H9 (cell line): ENCODE data around the gene MICU2. TPM values are rescaled to one million over a fixed set of nuclear protein-coding genes. Genes with fewer than 3 reads are reported as not detected.

ENCODE experiments used
- DNase-seq: peaks from one replicate; pipeline ENCODE4 v3.0.0-alpha.2; 2017
- H2AFZ ChIP-seq: one replicate; pipeline ENCODE4 v1.6.1; 2013; ENCODE audit warnings: mild to moderate bottlenecking, low read length, control low read depth, moderate library complexity
- H2AK5ac ChIP-seq: 2 replicates; pipeline ENCODE4 v1.6.1; 2013; ENCODE audit warnings: low read length, control low read depth, mixed read lengths; ENCODE audit not compliant: insufficient read length
- H2BK120ac ChIP-seq: one replicate; pipeline ENCODE4 v1.6.1; 2013; ENCODE audit warnings: low read depth, mild to moderate bottlenecking, low read length, control low read depth, inconsistent platforms; ENCODE audit not compliant: poor library complexity, severe bottlenecking
- H2BK12ac ChIP-seq: 2 replicates; pipeline ENCODE4 v1.6.1; 2013; ENCODE audit warnings: low read length, control low read depth, mixed read lengths, low read depth; ENCODE audit not compliant: insufficient read length
- H2BK15ac ChIP-seq: 2 replicates; pipeline ENCODE4 v1.6.1; 2013; ENCODE audit warnings: low read depth, low read length, control low read depth
- H2BK20ac ChIP-seq: one replicate; pipeline ENCODE4 v1.6.1; 2013; ENCODE audit warnings: low read depth, mild to moderate bottlenecking, low read length, control low read depth, inconsistent platforms; ENCODE audit not compliant: poor library complexity, severe bottlenecking
- H2BK5ac ChIP-seq: 2 replicates; pipeline ENCODE4 v1.6.1; 2013; ENCODE audit warnings: low read length, control low read depth, mixed read lengths; ENCODE audit not compliant: insufficient read length
- H3K14ac ChIP-seq: 2 replicates; pipeline ENCODE4 v1.6.1; 2013; ENCODE audit warnings: low read length, control low read depth; ENCODE audit not compliant: insufficient read depth
- H3K18ac ChIP-seq: 2 replicates; pipeline ENCODE4 v1.6.1; 2013; ENCODE audit warnings: low read depth, mild to moderate bottlenecking, mixed read lengths, low read length, control low read depth; ENCODE audit not compliant: insufficient read length
- H3K23ac ChIP-seq: 2 replicates; pipeline ENCODE4 v1.6.1; 2013; ENCODE audit warnings: low read length, control low read depth, mixed read lengths, low read depth; ENCODE audit not compliant: insufficient read length
- H3K23me2 ChIP-seq: 2 replicates; pipeline ENCODE4 v1.6.1; 2013; ENCODE audit warnings: low read depth, mild to moderate bottlenecking, mixed read lengths, low read length, control low read depth; ENCODE audit not compliant: insufficient read length, poor library complexity, severe bottlenecking
- H3K27ac ChIP-seq: 2 replicates; pipeline ENCODE4 v1.5.1; 2013; ENCODE audit warnings: low read length, control low read depth, mixed read lengths, low read depth; ENCODE audit not compliant: insufficient read length
- H3K27me3 ChIP-seq: 2 replicates; pipeline ENCODE4 v1.6.1; 2013; ENCODE audit warnings: low read length, control low read depth, inconsistent platforms; ENCODE audit not compliant: insufficient read depth
- H3K4ac ChIP-seq: 2 replicates; pipeline ENCODE4 v1.6.1; 2013; ENCODE audit warnings: low read depth, mild to moderate bottlenecking, control low read depth, inconsistent platforms, low read length, moderate library complexity
- H3K4me1 ChIP-seq: 2 replicates; pipeline ENCODE4 v1.6.1; 2013; ENCODE audit warnings: low read length, control low read depth, inconsistent platforms; ENCODE audit not compliant: insufficient read depth
- H3K4me2 ChIP-seq: 2 replicates; pipeline ENCODE4 v1.6.1; 2013; ENCODE audit warnings: low read length, control low read depth, mixed read lengths; ENCODE audit not compliant: insufficient read length, insufficient read depth
- H3K56ac ChIP-seq: 2 replicates; pipeline ENCODE4 v1.6.1; 2013; ENCODE audit warnings: low read depth, mild to moderate bottlenecking, mixed read lengths, low read length, control low read depth; ENCODE audit not compliant: insufficient read length
- H3K79me1 ChIP-seq: 2 replicates; pipeline ENCODE4 v1.6.1; 2013; ENCODE audit warnings: low read depth, mild to moderate bottlenecking, moderate library complexity, low read length, control low read depth, inconsistent platforms; ENCODE audit not compliant: insufficient read depth, poor library complexity, severe bottlenecking
- H3K79me2 ChIP-seq: 2 replicates; pipeline ENCODE4 v1.6.1; 2013; ENCODE audit warnings: low read length, control low read depth, inconsistent platforms; ENCODE audit not compliant: insufficient read depth
- H3K9ac ChIP-seq: 2 replicates; pipeline ENCODE4 v1.6.1; 2013; ENCODE audit warnings: low read length, control low read depth, mixed read lengths; ENCODE audit not compliant: insufficient read length; ENCODE audit errors: extremely low read depth
- H3K9me3 ChIP-seq: one replicate; pipeline ENCODE4 v1.6.1; 2013; ENCODE audit warnings: low read depth, low read length, inconsistent platforms; ENCODE audit not compliant: control insufficient read depth
- H3T11ph ChIP-seq: one replicate; pipeline ENCODE4 v1.6.1; 2013; ENCODE audit warnings: mild to moderate bottlenecking, low read length, control low read depth, inconsistent platforms
- H4K20me1 ChIP-seq: one replicate; pipeline ENCODE4 v1.6.1; 2013; ENCODE audit not compliant: control insufficient read depth, insufficient read length, insufficient read depth
- H4K5ac ChIP-seq: 2 replicates; pipeline ENCODE4 v1.6.1; 2013; ENCODE audit warnings: low read depth, mild to moderate bottlenecking, mixed read lengths, low read length, control low read depth; ENCODE audit not compliant: insufficient read length
- H4K8ac ChIP-seq: replicated peaks from 2 replicates; pipeline ENCODE4 v1.6.1; 2013; ENCODE audit warnings: low read length, control low read depth, mixed read lengths, low read depth; ENCODE audit not compliant: insufficient read length
- H4K91ac ChIP-seq: 2 replicates; pipeline ENCODE4 v1.6.1; 2013; ENCODE audit warnings: low read depth, mild to moderate bottlenecking, moderate library complexity, mixed read lengths, low read length, control low read depth; ENCODE audit not compliant: insufficient read length
- H3K27ac Mint-ChIP-seq, 3 experiments: 2 replicates in 2 of 3; 3 replicates in 1 of 3; pipeline ENCODE4 v1.8.0; 2020 to 2021; ENCODE audit warnings: mixed read lengths in 3 of 3, mild to moderate bottlenecking in 1 of 3, moderate library complexity in 1 of 3
- H3K27me3 Mint-ChIP-seq: 2 replicates; pipeline ENCODE4 v1.8.0; 2021; ENCODE audit warnings: low read depth, mild to moderate bottlenecking, moderate library complexity, mixed read lengths
- H3K36me3 Mint-ChIP-seq, 3 experiments: 2 replicates in 2 of 3; 3 replicates in 1 of 3; pipeline ENCODE4 v1.8.0; 2020 to 2021; ENCODE audit warnings: low read depth in 3 of 3, mixed read lengths in 3 of 3; ENCODE audit not compliant: insufficient read depth in 1 of 3
- H3K4me1 Mint-ChIP-seq, 2 experiments: 2 replicates each; pipeline ENCODE4 v1.8.0; 2020; ENCODE audit warnings: mixed read lengths in 2 of 2
- H3K4me3 Mint-ChIP-seq, 2 experiments: 2 replicates in 1 of 2; 3 replicates in 1 of 2; pipeline ENCODE4 v1.8.0; 2020 to 2021; ENCODE audit warnings: mild to moderate bottlenecking in 2 of 2, mixed read lengths in 2 of 2, moderate library complexity in 1 of 2
- H3K9me3 Mint-ChIP-seq, 2 experiments: 2 replicates in 1 of 2; 3 replicates in 1 of 2; pipeline ENCODE4 v1.8.0; 2020; ENCODE audit warnings: mild to moderate bottlenecking in 2 of 2, mixed read lengths in 2 of 2, moderate library complexity in 1 of 2
- WGBS: extraction: QIAGEN DNeasy Blood & Tissue Kit; methylation state at CpG from one replicate; pipeline ENCODE4 v1.1.7; 2013; ENCODE audit warnings: missing lambda C conversion rate, low lambda C conversion rate, mixed read lengths; ENCODE audit not compliant: insufficient read length; ENCODE audit errors: extremely low coverage; 5-methylcytosine and 5-hydroxymethylcytosine counted together
- total RNA-seq: library from RNA; stranded (reverse); gene quantifications from 2 replicates; pipeline ENCODE4 v1.2.1, GENCODE V29; 2021
- TF ChIP-seq, protein P1 (sequence below): fragments of 200-600 bp; sonication (generic); conservative IDR thresholded peaks from 3 replicates; pipeline ENCODE4 v1.8.0; 2021; ENCODE audit warnings: antibody characterized with exemption, mild to moderate bottlenecking

MICU2 gene
- total RNA-seq, 1 experiment from 2014 or later, result 38.4 TPM

GRCh38 chr13:21458813-21459701, 144.9 kb downstream of the MICU2 start, which contains the start of gene ZDHHC20:
ZDHHC20 (minus strand) TSS chr13:21459303; CDS start chr13:21459171, 132 bp downstream.
- Mint-ChIP-seq H3K27ac (peak within 1 kb of the TSS; percentile 94 to 96 (median 95); a peak in 6 of 7 replicates), H3K9me3 (peaks cover 10 to 13% of the 10 kb centered on the region in 2 experiments; a peak in 4 of 5 replicates), H3K36me3 (peaks cover 5 to 14% (median 13%) of the 10 kb centered on the region in 3 experiments), H3K4me3 (peak within 1 kb of the TSS; percentile 91 to 92), H3K4me1 (peaks cover 20 to 32% of the 10 kb centered on the region in 2 experiments), H3K27me3 (no peaks in the 10 kb centered on the region)
- H3K23me2 ChIP-seq, result peaks cover 3% of the 10 kb centered on the region
- H3K27ac ChIP-seq, result peak within 1 kb of the TSS; percentile 82
- TF ChIP-seq, protein P1, sequence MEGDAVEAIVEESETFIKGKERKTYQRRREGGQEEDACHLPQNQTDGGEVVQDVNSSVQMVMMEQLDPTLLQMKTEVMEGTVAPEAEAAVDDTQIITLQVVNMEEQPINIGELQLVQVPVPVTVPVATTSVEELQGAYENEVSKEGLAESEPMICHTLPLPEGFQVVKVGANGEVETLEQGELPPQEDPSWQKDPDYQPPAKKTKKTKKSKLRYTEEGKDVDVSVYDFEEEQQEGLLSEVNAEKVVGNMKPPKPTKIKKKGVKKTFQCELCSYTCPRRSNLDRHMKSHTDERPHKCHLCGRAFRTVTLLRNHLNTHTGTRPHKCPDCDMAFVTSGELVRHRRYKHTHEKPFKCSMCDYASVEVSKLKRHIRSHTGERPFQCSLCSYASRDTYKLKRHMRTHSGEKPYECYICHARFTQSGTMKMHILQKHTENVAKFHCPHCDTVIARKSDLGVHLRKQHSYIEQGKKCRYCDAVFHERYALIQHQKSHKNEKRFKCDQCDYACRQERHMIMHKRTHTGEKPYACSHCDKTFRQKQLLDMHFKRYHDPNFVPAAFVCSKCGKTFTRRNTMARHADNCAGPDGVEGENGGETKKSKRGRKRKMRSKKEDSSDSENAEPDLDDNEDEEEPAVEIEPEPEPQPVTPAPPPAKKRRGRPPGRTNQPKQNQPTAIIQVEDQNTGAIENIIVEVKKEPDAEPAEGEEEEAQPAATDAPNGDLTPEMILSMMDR, result no peak
- peaks cover 26% of the 10 kb centered on the region for H3K79me2 ChIP-seq
- H4K91ac ChIP-seq, result no peak within 1 kb of the TSS
- no peak within 1 kb of the TSS for H2BK15ac ChIP-seq
- peak within 1 kb of the TSS; percentile 21 for H2BK12ac ChIP-seq
- H4K8ac ChIP-seq, result no peak within 1 kb of the TSS
- peak; percentile 91 for DNase-seq
- H2BK120ac ChIP-seq, result peak within 1 kb of the TSS; percentile 26
- H3K56ac ChIP-seq, result no peak within 1 kb of the TSS
- peaks cover 7% of the 10 kb centered on the region; the same call in 1 of the 2 replicates for H3K4me1 ChIP-seq
- peak within 1 kb of the TSS; percentile 99 for H2AFZ ChIP-seq
- H3K23ac ChIP-seq, result no peak within 1 kb of the TSS
- no peak within 1 kb of the TSS for H3T11ph ChIP-seq
- peak within 1 kb of the TSS; percentile 94 for H3K14ac ChIP-seq
- no peak within 1 kb of the TSS for H2AK5ac ChIP-seq
- H3K18ac ChIP-seq, result peak within 1 kb of the TSS; percentile 97
- H3K27me3 ChIP-seq, result peaks cover 3% of the 10 kb centered on the region; the same call in 1 of the 2 replicates
- H3K9me3 ChIP-seq, result no peaks in the 10 kb centered on the region
- peak within 1 kb of the TSS; percentile 72 for H3K9ac ChIP-seq
- H4K20me1 ChIP-seq, result no peaks in the 10 kb centered on the region
- H3K4me2 ChIP-seq, result peak within 1 kb of the TSS; percentile 91
- H3K79me1 ChIP-seq, result no peaks in the 10 kb centered on the region
- H3K4ac ChIP-seq, result no peak within 1 kb of the TSS
- WGBS, result no CpG with 5 or more reads among the region's 107 CpGs
- no peak within 1 kb of the TSS for H2BK20ac ChIP-seq
- H4K5ac ChIP-seq, result peak within 1 kb of the TSS; percentile 88
- H2BK5ac ChIP-seq, result no peak within 1 kb of the TSS
